ENCODE measurements around the gene ZCCHC24. TPM values are rescaled to one million over a fixed set of nuclear protein-coding genes. Genes with fewer than 3 reads are reported as not detected.

ZCCHC24 gene
- total and polyA plus RNA-seq, 2 donors (not counting 3 experiments of a cell fraction or from before 2014, with no cell fraction given) = 5.2 to 8.4 TPM

GRCh38 chr10:79424221-79425073 is 21.0 kb downstream of the ZCCHC24 start:
- no peak overlapping the region for H3K27ac ChIP-seq (ENCODE audit: insufficient read depth, low read depth, low read length)
- no peaks in the 10 kb centered on the region for H3K79me2 ChIP-seq (ENCODE audit: control insufficient read depth, insufficient read depth, low read length)
- H3K9ac ChIP-seq (replicated peaks; ENCODE audit: extremely low read depth, insufficient read depth, low read length) = no peak overlapping the region
- FAIRE-seq (no peak), DNase-seq (ENCODE audit: low read depth, low spot score) (no peak)
- dilution Hi-C loops (cut with MboI; ENCODE audit: extremely low pct_ligation_motif_present, low sequenced_read_pairs) = no loop called here
- H3K4me1 ChIP-seq (ENCODE audit: control insufficient read depth, extremely low read depth, insufficient read depth, low read length) = no peaks in the 10 kb centered on the region
- no peaks in the 10 kb centered on the region for H4K20me1 ChIP-seq (replicated peaks; ENCODE audit: control insufficient read depth, extremely low read depth, insufficient read depth, low read length)
- H3K4me3 ChIP-seq (replicated peaks in 1 of 3; ENCODE audit: insufficient read depth in 1 of 3, low read depth in 1 of 3, low read length in 3 of 3) = no peak overlapping the region
- H3K9me1 ChIP-seq (replicated peaks; ENCODE audit: control insufficient read depth, extremely low read depth, insufficient read depth, low read length) = no peaks in the 10 kb centered on the region
- no peaks in the 10 kb centered on the region for H3K9me3 ChIP-seq (replicated peaks; ENCODE audit: control insufficient read depth, insufficient read depth, low read length)
- no peak overlapping the region for H3K4me2 ChIP-seq (ENCODE audit: insufficient read depth, low read length)
- no TSS peak for BruUV-seq (replicated peaks)
- CTCF ChIA-PET = no interaction called here
- intact Hi-C loops (cut with micrococcal nuclease) = no loop called here
- POLR2A ChIA-PET = no interaction called here
- no peak for TF ChIP-seq GATA2 (IDR thresholded peaks at IDR 0.05; ENCODE audit: insufficient read depth, insufficient read length, low read depth, low read length)
- TF ChIP-seq MYC (IDR thresholded peaks at IDR 0.05; ENCODE audit: low read depth, low read length) = no peak
- no peak for TF ChIP-seq CTCF (IDR thresholded peaks at IDR 0.05; ENCODE audit: extremely low read depth in 1 of 2, insufficient read depth in 1 of 2, low read depth in 1 of 2, low read length in 2 of 2)
- TF ChIP-seq POLR2A (IDR thresholded peaks at IDR 0.05; ENCODE audit: low read depth, low read length) = no peak
- TF ChIP-seq JUN (IDR thresholded peaks at IDR 0.05; ENCODE audit: borderline replicate concordance, insufficient read depth, insufficient read length, low read depth) = no peak
- TF ChIP-seq MAX (IDR thresholded peaks at IDR 0.05; ENCODE audit: insufficient read depth, insufficient read length) = no peak
- no peak for TF ChIP-seq EZH2 (IDR thresholded peaks at IDR 0.05; ENCODE audit: borderline replicate concordance, low read depth, low read length, severe bottlenecking)
- no peak for TF ChIP-seq FOS (IDR thresholded peaks at IDR 0.05; ENCODE audit: borderline replicate concordance, insufficient read depth, low read length)
- TF ChIP-seq POLR2AphosphoS5 (IDR thresholded peaks at IDR 0.05; ENCODE audit: insufficient read depth, low read depth, low read length) = no peak
- H2AFZ ChIP-seq (ENCODE audit: low read depth, low read length) = no peak overlapping the region
- no peaks in the 10 kb centered on the region for H3K36me3 ChIP-seq (ENCODE audit: control insufficient read depth in 2 of 2, extremely low read depth in 1 of 2, insufficient read depth in 2 of 2, low read length in 2 of 2)
- H3K27me3 ChIP-seq (ENCODE audit: control insufficient read depth in 2 of 2, insufficient read depth in 2 of 2, low read length in 2 of 2) = no peaks in the 10 kb centered on the region

Measured in endothelial cell of umbilical vein (primary cell).